Epithelial cell of prostate (primary cell): Measurements from ENCODE around the gene TMEM131L.
"Not testable (repeated sequence)": the region's sequence is repeated elsewhere in the genome, so short reads cannot be mapped to it uniquely, and the experiment has no call there.

Source experiments
- DNase-seq: peaks from one replicate; pipeline ENCODE4 v3.0.0-alpha.2; 2011; ENCODE audit warnings: low read depth, low spot score
- H3K27ac ChIP-seq: fragments of 450-650 bp; 2 replicates; pipeline ENCODE4 v1.5.1; 2017; ENCODE audit warnings: mild to moderate bottlenecking

Gene TMEM131L

GRCh38 chr4:153602758-153603157, 136.6 kb downstream of the TMEM131L start:
- DNase-seq: no peak
- no peak overlapping the region for H3K27ac ChIP-seq

DNA sequence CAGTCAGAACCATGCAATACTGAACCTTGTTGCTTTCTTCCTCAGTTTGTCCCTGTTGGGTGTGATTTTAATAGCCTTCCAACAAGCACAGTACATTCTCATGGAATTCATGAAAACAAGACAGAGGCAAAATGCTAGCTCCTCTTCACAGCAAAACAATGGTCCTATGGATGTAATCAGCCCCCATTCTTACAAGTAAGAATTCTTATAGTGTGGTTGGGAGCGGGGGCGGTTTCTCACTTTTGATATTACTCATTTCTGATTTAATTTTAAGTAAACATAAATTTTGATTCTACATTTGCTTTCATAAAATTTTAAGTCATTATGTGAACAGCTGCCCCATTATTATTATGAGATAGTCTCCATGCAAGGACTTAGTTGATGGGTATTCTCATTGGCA, 137.1 kb downstream of the TMEM131L start:
- H3K27ac ChIP-seq: no peak overlapping the region
- DNase-seq: no peak

- no peak overlapping the region for H3K27ac ChIP-seq
- no peak for DNase-seq
Observed at GRCh38 chr4:153603835-153604234, 137.7 kb downstream of the TMEM131L start.

DNA sequence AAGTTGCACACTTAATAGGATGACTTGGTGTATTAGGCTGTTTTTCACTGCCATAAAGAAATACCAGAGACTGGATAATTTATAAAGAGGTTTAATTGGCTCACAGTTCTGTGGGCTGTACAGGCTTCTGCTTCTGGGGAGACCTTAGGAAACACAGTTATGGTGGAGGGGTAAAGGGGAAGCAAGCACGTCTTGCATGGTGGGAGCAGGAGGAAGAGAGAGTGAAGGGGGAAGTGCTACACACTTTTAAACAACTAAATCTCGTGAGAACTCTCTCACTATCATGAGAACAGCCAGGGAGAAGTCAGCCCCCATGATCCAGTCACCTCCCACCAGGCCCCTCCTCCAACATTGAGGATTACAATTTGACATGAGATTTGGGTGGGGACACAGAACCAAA, 142.9 kb downstream of the TMEM131L start:
- not testable (repeated sequence) for H3K27ac ChIP-seq, DNase-seq

DNA sequence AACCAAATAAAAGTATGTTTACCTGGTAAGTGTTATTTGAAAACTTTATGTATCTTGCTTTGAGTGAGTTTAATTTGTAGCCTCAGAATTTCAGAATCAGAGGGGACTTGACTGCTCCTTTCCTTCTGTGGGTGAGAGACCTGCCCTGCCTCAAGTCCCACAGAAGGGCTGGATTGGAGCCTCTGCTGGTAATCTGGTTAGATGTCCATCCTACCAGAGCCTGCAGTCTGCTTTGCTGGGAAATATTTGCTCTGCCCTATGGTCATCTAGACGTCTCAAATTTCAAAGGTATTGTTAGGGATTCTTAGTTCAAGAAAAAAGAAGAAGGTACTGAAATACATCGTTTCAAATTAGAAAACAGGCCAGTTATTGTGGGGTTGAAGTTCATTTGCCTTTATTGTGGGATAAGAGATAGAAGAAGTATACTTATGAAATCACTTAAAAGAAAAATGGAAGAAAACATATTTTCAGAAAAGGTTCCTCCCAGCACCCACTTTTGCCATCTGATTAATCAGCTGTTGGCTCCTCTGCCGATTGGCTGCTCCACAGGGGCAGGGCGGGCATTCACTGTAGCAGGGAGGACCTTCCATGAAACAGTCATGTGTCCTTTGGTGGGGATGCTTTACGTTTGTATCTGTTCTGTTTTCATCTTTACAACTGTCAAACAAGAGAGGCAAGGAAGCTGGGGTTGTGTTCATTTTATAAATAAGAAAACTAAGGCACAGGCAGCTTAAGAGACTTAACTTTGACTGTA, 144.6 kb downstream of the TMEM131L start:
- no peak overlapping the region for H3K27ac ChIP-seq
- DNase-seq: no peak

DNA sequence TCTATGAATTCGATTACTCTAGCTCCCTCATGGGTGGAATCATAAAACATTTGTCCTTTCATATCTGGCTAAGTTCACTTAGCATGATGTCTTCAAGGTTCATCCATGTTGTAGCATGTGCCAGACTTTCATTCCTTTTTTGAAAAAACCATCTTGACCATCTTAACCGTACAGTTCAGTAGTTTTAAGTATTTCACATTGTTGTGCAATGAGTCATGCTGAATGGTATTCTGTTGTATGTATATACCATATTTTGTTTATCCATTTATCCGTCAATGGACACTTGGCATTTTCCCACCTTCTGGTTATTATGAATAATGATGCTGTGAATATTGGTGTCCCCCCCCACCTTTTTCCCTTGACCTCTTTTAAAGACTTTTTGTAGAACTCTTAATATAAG, 145.5 kb downstream of the TMEM131L start:
- no peak overlapping the region for H3K27ac ChIP-seq
- DNase-seq: no peak

- DNase-seq: no peak
- no peak overlapping the region for H3K27ac ChIP-seq
Observed at GRCh38 chr4:153612878-153613277, 146.7 kb downstream of the TMEM131L start.

DNA sequence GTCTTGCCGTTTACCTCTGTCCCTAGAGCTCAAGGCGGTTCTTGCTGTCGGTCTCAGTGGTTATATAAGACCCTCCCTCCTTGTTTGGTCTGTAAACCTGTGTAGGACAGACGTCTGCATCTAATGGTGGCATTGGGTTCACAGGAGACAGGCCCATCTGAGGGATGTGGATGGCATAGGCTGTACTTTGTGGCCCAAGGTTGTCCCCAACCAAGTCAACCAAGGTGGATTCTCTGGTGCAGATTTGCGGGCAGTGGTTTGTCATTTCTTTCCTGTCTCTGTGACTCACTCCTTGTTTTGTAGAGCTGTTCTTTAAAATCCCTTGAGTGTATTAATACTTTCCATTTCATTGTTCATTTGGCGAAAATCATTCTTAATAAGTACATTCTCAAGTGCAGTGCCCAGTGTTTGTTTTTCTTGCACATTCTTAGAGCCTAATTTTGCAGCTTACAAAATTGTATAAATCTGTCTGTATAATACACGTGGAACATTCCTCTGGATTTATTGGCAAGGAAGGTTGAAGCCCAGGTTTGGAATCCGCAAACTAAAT, 149.9 kb downstream of the TMEM131L start:
- no peak overlapping the region for H3K27ac ChIP-seq
- no peak for DNase-seq

- no peak for DNase-seq
- H3K27ac ChIP-seq: no peak overlapping the region
Observed at GRCh38 chr4:153618833-153619232, 152.7 kb downstream of the TMEM131L start.

DNA sequence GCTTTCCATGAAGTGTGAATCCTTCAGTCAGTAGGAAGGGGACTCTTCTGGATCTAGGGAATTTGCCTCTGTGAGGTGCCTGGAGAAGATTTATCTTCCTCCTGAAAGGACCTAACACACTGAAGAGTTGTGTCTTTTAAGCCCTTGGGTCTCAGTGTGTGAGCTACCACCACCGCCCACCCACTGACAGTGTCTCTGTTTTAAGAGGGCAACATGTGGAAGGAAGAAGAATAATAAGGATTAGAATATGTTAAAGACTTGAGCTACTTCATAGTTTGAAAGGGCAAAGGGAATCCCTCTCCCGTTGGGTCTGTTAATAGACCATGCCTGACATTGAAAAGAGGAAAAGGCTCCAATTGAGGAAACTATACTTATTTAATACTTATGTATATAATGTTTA, 153.7 kb downstream of the TMEM131L start:
- DNase-seq: no peak
- no peak overlapping the region for H3K27ac ChIP-seq

- no peak overlapping the region for H3K27ac ChIP-seq
- DNase-seq: no peak
Observed at GRCh38 chr4:153620352-153620751, 154.2 kb downstream of the TMEM131L start.

DNA sequence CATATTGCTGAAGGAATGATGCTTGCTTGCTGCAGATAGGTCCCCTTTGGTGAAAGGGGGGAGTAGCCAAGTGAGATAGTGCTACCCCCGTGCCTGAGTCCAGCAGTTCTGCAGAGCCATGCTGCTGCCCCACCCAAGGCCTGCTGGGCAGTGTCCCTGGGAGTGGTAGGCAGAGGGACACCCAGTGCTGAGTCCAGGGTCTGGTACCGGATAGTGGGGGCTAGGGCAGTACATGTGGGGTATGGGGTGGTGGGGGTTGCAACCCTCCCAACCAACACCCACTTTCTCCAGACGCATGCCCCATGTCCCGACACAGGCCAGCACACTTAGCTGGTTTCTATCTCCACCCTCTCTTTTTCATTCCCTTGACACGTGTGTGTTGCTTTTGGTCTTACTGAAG, 155.9 kb downstream of the TMEM131L start:
- no peak for DNase-seq

DNA sequence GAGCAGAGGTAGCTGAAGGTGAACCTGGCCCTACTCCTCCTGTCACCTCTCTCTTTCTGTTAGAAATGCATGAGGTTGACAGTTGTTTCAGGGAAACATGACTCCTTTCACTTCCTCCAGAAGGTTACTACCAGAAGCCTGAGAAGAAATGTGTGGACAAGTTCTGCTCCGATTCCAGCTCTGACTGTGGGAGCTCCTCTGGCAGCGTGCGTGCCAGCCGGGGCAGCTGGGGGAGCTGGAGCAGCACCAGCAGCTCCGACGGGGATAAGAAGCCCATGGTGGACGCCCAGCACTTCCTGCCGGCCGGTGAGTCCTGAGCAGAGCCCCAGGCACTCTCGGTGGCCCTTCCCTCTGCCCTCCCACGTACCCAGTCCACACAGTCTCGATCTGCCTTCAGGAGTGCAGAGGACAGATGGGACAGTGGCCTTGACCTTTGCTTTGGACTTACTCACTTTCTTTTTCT, 156.6 kb downstream of the TMEM131L start:
- no peak overlapping the region for H3K27ac ChIP-seq
- no peak for DNase-seq

More for the DNA sequence above, 155.9 kb downstream of the TMEM131L start:
- no peak overlapping the region for H3K27ac ChIP-seq

DNA sequence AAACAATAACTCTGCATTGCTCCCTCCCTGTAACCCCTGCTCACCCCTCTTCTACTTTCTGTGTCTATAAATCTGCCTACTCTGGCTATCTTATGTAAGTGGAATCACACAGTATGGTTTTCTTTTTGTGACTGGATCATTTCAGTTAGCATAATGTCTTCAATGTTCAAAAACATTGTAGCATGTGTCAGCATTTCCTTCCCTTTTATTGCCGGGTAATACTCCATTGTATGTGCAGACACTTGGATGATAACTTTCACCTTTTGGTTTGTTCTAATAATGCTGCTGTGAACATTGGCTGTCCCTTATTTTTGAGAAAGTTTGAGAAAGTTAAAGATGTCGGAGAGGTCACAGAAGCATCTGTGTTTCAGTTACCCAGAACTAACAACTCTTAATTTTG, 157.3 kb downstream of the TMEM131L start:
- H3K27ac ChIP-seq: no peak overlapping the region
- no peak for DNase-seq

- no peak for DNase-seq
- H3K27ac ChIP-seq: no peak overlapping the region
Observed at GRCh38 chr4:153628796-153629315, 162.7 kb downstream of the TMEM131L start.

DNA sequence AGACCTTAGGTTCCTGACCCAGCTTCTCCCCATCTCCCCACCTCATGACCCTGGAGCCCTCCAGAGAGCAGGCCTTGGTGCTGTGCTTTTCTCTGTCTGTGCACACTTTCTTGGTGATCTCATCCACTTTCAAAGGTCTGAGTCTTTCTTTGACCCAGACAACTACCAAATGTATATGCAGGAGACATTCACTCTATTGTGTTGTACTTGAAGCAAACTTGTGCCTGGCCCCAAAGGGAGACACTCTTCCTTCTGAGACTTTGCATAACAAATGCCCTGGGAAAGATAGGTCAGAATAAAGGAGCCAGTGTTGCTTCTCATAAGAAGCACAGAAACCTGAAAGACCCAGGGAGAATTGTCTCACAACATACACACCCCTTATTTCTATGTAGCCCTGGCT, 163.6 kb downstream of the TMEM131L start:
- no peak overlapping the region for H3K27ac ChIP-seq
- no peak for DNase-seq

DNA sequence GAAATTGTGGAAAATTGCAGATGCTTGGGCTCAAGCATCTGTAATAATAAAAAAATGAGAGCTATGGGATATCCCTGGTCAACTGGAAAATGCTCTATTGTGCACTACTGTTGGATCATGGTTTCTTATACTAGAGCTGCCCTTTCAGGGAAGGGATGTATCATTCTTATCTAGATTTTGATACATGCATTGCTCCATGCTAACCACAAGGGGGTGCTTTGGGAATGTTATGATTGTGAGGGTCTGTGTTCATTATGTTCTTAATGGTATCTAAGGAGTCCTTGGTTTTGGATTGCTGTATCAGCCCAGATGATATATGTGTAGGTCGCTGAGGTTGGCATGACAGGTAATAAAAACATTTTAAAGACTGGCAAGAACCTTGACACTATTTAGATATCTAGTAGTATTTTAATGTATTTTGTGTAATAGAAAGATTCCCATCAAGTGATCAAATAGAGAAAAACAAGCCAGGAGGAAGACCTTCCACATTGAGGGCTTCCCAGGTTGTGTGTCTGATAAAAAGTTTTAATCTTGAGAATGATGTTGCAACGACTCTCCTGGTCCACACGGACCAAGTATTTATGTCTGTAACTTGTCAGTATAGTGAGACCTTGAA, 168.7 kb downstream of the TMEM131L start:
- no peak overlapping the region for H3K27ac ChIP-seq
- DNase-seq: no peak

DNA sequence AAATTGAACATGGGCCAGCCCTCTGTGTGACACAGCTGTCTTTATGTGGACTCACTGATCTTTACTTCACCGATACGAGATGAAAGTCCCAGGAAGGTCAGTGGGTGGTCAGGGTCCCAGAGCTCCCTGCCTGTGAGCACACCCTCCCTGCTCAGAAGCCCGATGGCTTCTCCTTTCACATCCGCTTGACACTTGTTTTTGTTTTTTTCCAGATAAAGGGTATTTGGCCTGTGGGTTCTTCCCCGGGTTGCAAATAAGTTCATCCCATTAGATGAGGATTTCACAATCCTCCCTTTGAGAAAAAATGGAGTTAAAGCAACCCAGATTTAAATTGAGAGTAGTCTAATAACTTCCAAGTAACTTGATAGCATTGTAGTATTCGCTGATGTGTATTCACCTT, 169.7 kb downstream of the TMEM131L start:
- DNase-seq: no peak
- no peak overlapping the region for H3K27ac ChIP-seq

- no peak overlapping the region for H3K27ac ChIP-seq
- DNase-seq: no peak
Observed at GRCh38 chr4:153637201-153637600, 171.0 kb downstream of the TMEM131L start.

DNA sequence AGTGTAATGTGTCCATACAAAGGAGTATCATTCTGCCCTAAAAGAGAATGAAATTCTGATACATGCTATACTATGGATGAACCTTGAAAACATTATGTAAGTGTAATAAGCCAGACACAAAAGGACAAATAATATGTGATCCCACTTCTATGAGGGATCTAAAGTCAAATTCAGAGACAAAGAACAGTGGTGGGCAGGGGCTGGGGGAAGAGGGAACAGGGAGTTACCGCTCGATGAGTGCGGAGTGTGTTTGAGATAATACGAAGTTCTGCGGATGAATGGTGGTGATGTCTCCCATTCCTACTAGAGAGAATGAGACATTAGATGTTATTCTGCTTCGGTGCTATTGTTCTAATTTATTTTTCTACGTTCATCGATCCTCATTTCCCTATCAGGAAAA, 171.9 kb downstream of the TMEM131L start:
- H3K27ac ChIP-seq: no peak overlapping the region
- DNase-seq: no peak

GRCh38 chr4:153638999-153639398, 172.8 kb downstream of the TMEM131L start:
- no peak for DNase-seq
- no peak overlapping the region for H3K27ac ChIP-seq
